Measurements from ENCODE around the gene TGIF2.
A peak's percentile ranks its signal among the peaks of the same experiment; 100 is the strongest.
"Not testable (repeated sequence)": the region's sequence is repeated elsewhere in the genome, so short reads cannot be mapped to it uniquely, and the experiment has no call there.

The TGIF2 gene

DNA sequence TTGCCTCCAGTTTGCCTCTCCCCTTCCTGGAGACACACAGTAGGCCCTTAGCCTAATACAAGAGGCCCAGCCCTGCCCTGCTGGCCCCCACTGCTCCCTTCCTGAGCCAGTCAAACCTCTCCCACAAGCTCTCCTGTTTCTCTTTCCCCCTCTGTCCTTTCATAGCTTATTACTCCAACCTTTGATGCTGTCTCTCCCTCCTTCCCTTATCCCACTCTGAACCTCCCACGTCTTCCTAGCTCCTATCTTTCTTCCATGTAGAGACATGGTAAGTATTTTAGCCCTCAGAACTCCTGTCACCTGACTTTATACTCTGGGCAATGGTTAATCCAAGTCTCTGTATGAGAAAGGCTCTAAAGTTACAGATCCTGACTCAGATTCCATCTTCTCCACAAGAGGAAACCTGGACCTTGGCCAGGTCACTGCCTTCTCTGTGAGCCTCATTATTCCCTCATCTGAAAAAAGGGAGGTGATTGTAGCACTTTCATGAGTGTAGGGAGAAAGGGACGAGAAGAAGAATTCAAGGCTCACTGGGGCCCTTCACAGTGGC lies 6.7 kb downstream of the TGIF2 start:
- DNase-seq: no peak

DNA sequence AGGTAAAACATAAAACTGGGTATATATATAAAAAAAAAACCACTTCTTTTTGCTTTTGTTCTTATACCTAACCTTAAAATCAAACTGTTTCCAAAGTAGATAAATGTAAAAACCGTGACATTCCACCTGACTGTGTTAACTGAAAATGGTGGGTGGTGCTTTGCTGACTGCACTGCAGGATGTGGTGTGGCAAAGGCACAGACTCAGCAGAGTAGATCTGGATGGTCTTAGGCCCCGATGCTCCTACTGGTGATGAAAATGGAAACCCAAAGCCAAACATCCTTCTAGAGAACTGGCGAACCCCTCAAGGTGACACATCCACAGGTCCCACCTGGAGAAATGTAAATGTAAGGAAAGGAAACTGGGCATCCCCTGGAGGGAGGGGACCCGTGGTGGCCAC lies 8.9 kb downstream of the TGIF2 start:
- no peak for DNase-seq

DNA sequence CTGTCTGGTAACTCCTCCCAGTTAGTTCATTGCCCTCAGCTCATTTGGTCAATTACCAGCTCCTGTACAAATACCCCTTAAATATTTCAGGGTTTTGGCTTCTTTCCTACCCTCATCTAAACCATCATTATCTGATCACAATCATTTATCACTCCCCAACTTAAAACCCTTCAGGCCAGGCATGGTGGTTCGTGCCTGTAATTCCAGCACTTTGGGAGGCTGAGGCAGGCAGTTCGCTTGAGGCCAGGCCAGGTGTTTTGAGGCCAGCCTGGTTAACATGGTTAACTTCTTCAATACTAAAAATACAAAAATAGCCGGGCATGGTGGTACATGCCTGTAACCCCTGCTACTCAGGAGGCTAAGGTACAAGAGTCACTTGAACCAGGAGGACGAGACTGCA lies 9.4 kb downstream of the TGIF2 start:
- DNase-seq: no peak

DNA sequence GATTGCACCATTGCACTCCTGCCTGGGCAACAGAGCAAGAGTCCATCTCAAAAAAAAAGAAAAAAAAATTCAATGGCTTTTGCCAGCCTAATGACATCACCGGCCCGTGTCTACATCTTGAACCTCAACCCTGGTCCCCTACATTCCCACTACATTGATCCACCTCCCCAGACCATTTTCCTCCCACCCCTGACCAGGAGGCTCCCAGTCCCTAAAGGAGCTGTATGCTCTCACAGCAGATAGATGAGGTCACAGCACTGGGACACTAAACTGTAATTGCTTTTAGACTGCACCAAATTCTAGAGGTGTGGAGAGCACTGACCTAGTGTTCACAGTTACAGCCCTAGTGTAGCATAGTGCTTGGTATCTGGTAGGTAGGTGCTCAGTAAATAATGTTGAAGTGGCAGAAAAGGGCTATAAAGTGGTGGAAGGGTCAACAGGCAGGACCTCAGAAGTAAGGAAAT lies 10.7 kb downstream of the TGIF2 start:
- no peak for DNase-seq

DNA sequence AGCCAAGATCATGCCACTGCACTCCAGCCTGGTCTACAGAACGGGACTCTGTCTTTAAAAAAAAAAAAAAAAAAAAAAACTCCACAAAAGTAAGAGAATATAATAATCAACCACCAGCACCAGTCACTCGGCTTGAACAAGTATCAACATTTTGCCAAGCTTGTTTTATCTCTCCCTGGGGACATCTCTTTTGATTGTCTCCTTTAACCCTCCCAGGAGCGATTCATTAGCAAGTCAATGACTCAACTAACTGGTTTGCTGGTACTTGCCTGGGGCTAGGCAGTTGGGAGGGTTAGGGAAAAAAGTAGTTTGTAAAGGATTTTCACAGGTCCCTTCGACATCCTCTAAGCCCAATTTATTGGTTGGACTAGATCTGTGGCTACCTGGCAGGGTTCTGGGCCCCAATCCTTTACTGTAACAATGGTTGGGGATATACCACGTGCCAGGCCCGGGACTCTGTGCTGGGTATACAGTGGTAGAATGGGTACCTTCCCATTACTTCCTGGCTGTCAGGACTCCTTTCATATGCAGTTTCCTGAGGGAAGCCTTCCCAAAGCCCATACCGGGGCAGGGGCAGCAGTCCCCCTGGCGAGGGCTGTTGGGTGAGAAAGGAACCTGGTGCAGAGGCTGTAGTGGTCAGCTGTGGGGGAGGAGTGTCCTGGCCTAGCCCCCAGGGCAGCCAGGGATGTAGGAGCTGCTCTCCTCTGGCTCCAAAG lies 12.2 kb downstream of the TGIF2 start:
- DNase-seq: no peak

DNA sequence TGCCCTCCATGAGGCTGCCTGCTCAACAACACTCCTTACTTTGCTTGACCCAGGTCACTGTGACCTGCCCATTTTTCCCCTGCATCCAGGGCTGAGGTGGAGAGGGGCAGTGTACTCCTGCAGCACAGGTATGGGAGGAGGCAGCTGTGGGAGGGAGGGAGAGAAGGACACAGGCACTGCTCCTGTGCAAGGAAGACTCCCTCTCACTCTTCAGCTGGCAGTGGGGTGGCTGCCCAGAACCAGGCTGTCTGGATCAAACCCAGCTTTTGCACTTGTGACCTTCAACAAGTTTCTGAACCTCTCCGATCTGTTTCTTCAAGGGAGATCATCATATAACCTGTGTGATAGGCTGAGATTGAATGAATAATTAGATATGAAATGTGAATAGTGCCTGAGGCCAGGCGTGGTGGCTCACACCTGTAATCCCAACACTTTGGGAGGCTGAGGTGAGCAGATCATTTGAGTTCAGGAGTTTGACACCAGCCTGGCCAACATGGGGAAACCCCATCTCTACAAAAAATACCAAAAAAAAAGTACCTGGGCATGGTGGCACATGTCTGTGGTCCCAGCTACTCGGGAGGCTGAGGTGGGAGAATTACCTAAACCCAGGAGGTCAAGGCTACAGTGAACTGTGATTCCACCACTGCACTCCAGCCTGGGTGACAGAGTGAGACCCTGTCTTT lies 14.1 kb downstream of the TGIF2 start:
- no peak for DNase-seq

DNA sequence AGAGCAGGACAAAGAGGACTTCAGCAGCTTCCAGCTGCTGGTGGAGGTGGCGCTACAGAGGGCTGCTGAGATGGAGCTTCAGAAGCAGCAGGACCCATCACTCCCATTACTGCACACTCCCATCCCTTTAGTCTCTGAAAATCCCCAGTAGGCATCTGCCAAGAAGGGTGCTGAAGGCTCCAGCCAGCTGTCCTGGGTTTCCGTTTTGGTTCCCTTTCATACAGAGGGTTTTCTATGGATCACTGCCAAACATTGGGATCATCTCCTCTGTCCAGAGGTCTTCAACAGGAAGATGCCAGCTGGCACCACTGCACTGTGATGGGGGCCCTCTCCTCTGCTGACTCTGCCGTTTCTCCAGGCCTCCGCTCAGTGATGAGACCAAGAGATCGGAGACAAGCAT lies 17.9 kb downstream of the TGIF2 start:
- no peak for DNase-seq

DNA sequence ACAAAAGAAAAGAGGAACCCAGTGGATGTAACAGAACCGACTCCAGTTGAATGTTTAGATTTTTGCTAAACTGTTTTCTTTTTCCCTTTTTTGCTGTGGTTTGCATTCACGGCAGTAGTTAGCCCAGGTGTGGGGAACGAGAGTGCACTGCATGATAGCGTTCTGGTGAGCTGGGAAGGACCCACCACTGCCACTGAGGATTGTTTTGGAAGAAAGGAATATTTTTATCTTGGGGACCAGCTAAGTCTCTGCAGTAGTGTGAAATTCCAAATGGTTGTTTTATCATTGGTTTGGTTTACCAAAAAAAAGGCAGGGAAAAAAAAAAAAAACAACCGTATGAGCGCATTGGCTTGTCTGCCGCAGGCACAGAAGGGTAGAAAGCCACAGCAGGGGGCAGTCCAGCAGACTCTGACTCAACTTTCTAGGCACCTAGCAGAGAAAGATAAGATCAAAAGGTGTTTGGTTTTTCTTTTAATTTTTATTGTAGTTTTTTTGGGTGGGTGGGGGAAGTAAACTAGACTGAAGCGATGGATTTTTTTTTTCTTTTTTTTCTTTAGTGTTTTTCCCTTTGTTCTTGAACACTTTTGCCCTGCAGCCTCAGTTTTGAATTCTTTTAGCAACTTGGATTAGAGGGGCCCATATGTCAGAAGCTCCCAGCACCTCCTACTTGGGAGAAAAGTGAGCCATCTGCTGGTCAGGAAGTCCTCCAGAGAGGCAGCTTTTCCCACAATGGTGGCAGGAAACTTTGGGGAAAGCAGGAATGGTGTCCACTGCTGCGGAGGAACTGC lies 18.7 kb downstream of the TGIF2 start:
- DNase-seq: peak; percentile 56

DNA sequence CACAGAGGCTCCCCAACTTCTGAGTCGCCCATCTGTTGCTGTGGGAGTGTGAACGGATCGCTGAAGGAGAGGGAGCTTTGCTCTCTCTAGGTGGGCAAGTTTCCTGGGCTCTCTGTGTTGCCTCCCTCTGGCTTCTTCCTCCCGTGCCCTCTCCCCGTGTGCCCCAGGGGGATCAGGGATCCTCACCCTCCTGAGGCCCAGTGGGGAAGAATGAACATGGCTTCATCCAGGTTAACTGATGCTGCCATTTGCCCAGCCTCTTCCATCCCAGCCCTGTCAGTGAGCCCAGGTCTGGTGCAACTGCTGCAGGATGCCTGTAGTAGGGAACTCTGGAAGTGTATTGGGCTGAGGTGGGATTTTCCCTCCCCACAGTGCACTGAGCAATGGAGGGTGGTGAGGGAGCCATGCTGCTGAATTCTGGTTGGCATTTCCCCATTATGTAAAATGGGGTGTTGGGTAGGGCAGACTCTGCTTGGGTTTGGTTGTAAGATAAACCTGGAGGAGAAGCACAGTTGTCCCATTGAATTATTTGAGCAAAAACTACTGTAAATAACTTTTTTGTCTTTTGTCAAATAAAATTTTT lies 20.0 kb downstream of the TGIF2 start:
- no peak for DNase-seq

DNA sequence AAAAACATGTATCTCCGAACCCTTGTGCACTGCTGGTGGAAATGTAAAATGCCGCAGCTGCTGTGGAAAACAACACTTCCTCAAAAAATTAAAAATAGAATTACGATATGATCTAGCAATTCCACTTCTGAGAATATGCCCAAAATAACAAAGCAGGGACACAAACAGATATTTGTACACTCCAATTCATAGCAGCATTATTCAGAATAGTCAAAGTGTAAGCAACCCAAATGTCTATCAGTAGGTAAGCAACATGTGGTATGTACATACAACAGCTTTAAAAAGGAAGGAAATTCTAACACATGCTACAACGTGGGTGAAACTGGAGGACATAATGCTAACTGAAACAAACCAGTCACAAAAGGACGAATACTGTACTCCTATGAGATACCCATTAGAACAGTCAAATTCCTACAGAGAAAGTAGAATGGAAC lies 26.5 kb downstream of the TGIF2 start:
- no peak for DNase-seq

DNA sequence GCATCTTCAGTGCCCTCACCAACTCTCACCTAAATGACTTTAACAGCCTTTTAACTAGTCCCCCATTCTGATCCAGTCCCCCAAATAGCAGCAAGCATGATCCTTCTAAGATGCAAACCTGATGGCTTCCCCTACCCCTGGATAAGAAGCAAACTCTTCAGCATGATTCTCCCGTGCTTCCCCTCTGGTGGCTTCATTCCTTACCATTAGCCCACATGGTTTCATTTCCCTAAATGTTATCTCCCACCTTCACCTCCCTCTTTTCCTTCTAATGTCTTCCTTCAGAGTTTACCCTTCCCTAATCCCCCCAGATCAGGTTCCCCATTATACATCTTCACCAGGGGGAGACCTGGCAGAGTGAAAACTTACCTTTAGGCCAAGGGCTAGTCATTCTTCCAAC lies 28.1 kb downstream of the TGIF2 start:
- DNase-seq: no peak

DNA sequence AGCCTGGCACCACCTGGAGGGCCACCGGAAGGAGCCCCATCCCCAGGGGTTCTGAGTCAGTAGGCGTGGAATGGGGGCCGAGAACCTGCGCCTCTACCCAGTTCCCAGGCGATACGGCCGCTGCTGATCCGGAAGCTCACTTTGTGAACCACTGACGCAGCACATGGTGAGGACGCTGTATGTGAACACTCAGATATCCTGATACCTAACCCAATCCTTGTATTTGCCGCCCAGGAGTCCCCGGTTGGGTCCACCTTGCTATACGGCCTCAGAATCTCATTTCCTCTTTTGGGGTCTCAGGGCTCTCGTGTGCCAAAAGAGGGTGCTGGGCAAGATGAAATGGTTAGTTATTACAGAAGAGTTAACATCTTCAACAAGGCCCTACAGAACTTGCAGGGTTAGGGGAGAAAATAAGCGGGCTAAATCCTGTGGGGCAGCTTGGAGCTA lies 31.6 kb downstream of the TGIF2 start:
- peak; percentile 48 for DNase-seq

DNA sequence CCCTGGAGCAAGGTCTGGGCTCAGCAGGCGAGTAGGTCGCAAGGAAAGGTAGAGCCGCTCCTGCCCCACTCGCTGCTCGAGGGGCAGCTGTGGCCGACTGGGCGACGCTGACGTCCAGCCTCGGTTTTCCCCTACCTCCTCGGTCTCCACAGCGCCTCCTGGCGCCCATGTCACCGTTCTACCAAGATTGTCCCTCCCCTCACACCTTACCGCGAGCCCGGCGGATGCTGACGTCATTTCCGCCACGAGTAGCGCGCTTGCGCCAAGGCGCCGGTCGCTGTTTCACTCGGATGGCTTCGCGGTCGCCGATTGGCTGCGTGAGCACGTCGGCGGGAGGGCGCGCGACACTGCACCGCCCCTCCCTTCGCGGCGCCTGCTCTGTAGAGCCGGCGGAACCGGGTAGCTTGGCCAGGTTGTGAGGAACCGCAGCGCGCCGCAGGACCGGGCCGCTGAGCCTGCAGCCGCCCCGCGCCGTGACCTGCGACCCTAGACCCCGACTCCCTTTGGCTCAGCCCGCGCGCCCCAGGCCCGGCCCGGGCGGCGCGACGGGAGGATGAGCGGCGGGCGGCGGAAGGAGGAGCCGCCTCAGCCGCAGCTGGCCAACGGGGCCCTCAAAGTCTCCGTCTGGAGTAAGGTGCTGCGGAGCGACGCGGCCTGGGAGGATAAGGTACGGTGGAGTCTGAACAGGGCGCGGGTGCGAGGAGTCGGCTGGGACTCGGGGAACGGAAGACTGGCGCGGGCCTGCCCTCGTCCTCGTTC lies 32.2 kb downstream of the TGIF2 start, which contains the start of gene RAB5IF:
TSS of gene RAB5IF (plus strand) at position 381 of the 759 bp plus-strand sequence. CDS start at position 554, 173 bp downstream.
- DNase-seq: peak; percentile 99

DNA sequence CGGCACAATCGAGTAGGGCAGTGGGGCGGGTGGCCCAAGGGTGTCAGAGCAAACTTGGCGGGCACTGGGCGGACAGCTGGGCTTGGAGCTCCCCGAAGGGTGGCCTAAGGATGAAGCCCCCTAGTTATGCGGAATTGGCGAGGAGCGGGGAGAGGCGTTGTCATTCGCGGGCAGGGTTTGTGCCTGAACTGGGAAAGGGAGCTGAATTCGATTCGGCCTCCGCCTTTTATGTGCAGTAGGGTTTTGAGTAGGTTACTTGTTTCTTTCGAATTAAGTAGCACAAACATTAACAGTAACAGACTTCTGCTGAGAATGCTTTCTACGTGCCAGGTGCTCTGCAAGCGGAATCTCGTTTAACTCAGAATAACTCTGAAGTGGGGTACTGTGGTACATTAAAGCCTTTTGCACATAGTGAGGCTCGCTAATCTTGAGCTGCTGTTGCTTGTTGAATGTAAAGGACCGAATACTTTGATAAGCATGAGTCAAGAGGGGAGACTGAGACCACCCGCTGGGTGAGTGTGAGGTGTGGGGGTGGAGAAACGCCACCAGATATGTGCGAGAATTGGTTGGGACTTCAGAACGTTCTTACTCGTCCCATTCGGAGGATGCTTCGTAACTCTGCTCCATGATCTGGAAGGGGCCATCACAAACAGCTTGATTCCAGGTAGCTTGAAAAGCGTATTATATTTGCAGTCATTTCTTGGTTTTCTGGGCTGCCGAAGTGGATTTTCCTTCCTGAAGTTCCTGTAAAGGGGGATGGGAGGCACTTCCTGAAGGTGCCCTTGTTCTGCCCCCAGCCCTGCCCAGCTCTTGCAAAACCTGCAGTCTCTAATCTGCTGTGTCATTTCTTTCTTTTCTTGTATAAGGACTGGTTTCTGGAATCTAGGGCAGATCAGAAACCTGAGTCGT lies 33.0 kb downstream of the TGIF2 start:
- DNase-seq: no peak

DNA sequence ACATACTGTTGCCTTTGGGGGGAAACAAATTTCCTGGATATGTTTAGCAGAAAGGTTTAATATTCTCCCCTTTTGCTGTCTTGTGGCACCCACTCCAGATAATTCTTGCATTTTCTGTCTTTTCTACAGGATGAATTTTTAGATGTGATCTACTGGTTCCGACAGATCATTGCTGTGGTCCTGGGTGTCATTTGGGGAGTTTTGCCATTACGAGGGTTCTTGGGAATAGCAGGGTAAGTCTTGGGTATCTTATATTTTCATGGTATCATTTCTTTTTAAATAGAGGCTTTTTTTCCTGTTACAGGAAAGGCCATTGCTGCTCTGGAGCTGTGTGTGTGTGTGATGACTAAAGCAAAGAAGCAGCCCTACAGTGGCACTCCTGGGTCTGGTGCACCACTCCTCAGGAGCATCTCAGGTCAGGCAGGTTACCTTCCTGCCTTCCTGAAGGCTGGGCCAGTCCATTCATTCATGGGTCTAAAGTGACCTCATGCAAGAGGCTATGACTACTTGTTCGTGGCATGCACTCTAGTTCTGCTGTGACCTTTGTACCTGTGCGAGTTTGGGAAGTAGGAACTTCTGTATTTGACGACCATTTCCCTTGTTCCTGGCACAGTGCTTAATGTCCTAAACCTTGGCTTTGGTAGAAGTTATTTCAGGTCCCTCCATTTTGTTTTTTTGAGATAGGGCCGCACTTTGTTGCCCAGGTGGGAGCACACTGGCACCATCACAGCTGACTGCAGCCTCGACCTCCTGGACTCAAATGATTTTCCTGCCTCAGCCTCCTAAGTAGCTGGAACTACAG lies 34.4 kb downstream of the TGIF2 start:
- DNase-seq: no peak

DNA sequence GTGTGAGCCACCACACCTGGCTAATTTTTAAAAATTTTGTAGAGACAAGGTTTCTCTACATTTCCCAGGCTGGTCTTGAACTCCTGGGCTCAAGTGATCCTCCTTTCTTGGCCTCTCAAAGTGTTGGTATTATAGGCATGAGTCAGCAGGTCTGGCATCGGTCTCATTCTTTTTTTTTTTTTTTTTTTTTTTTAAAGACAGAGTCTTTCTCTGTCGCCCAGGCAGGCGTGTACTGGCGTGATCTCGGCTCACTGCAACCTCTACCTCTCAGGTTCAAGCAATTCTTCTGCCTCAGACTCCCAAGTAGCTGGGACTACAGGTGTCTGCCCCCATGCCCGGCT lies 35.0 kb downstream of the TGIF2 start:
- DNase-seq: not testable (repeated sequence)

DNA sequence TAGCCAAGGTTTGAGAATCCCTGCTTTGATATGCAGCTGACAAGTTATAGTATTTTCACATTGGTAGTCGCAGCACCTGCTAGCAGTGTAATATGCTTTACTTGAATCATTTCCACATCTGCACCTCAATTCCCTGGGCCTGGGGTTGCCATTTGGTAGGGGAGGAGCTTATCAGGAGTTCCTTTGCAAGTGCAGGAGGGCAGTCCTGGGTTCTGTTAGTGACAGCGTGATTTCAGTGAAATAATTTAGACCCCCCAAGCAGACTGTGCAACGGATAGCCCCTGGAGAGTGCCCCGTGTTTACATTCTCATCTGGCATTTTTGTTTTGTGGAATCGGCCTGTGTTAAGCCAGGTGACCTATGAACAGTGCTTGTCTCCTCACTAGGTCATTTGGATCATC lies 38.2 kb downstream of the TGIF2 start:
- DNase-seq: no peak

DNA sequence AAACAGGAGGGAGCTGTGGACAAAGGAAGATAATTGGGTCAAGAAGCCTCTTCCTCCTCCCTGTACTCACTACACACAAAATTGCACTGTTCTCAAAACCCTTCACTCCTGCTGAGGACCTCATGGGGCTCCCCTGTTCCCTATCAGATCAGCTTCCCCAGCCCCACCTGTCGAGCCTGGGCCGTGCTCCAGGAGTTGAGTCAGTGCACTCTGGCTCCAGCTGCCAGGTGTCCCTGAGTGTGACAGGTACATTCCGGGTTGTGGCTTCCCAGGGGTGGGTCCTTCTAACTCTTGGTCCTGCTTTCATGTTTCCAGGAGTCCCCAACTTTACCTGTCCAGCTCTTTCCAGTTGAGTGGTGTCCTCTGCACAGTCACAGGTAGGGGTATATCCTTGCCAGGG lies 40.6 kb downstream of the TGIF2 start:
- no peak for DNase-seq

DNA sequence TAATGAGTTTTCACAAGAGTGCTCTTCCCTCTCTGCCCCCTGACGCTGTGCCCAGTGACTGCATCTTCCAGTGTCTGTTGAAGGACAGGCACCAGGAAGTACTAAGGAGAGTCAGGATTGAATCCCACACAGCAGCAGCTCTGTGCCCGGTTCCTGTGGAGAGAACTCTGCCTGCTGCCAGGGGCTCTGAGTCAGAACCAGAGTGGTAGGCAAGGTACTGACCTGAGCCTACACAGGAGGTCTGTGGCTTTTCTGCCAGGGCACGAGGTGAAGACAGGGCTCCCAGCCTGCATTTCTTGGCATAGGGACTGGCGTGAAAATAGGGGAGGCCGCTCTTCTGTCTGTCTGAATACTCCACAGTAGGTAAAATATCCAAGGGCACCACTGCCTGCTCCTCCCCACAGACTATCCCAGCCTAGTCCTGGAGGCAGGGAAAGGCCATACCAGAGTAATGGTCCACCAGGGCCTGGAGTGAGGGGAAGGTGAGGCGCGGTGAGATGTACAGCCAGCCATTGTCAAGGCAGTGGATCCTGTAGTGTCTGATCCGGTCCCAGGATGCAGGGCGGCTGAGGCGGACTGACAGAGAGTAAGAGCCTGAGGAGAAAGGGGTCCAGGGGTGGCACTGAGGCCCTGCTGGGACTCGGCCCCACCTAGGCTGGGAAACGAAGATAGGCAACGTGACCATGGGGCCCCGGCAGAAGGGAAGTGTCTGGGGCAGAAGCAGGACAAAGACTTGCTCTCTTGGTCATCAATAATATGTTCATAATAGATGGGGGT lies 41.6 kb downstream of the TGIF2 start:
- no peak for DNase-seq

Measured in activated CD4-positive, alpha-beta T cell treated with anti-CD3 and anti-CD28 coated beads, Interleukin-2, amount 50 U/mL, for 1 hour (primary cell).